Neural crest cell (in vitro differentiated cells): ENCODE measurements around the gene TMPRSS6. TPM values are rescaled to one million over a fixed set of nuclear protein-coding genes. Genes with fewer than 3 reads are reported as not detected.

ENCODE experiments used
- DNase-seq: peaks from one replicate; pipeline ENCODE4 v3.0.0; 2021; ENCODE audit warnings: low read depth, mixed read lengths, low spot score
- H3K27ac Mint-ChIP-seq: one replicate; pipeline ENCODE4 v1.8.0; 2021; ENCODE audit warnings: mild to moderate bottlenecking, mixed read lengths; ENCODE audit not compliant: unreplicated experiment
- H3K27me3 Mint-ChIP-seq: 2 replicates; pipeline ENCODE4 v1.8.0; 2021; ENCODE audit warnings: low read depth, mild to moderate bottlenecking, mixed read lengths
- H3K36me3 Mint-ChIP-seq: 2 replicates; pipeline ENCODE4 v1.8.0; 2021; ENCODE audit warnings: low read depth, mild to moderate bottlenecking, mixed read lengths
- H3K4me1 Mint-ChIP-seq: 2 replicates; pipeline ENCODE4 v1.8.0; 2021; ENCODE audit warnings: mixed read lengths
- H3K4me3 Mint-ChIP-seq: one replicate; pipeline ENCODE4 v1.8.0; 2021; ENCODE audit warnings: mild to moderate bottlenecking, mixed read lengths
- H3K9me3 Mint-ChIP-seq: 2 replicates; pipeline ENCODE4 v1.8.0; 2021; ENCODE audit warnings: mixed read lengths
- CTCF ChIP-seq: fragments of 200-600 bp; sonication (generic); conservative IDR thresholded peaks from 2 replicates; pipeline ENCODE4 v1.5.0; 2021; ENCODE audit warnings: antibody characterized with exemption, mild to moderate bottlenecking
- total RNA-seq: library from RNA; stranded (reverse); gene quantifications from 2 replicates; pipeline ENCODE4 v1.2.1, GENCODE V29; 2021

The TMPRSS6 gene
- total RNA-seq, 1 donor from 2014 or later, result not detected

GRCh38 chr22:37039466-37039865, 70.0 kb downstream of the TMPRSS6 start:
- Mint-ChIP-seq H3K36me3 (no peaks in the 10 kb centered on the region), H3K9me3 (no peaks in the 10 kb centered on the region), H3K4me3 (no peak overlapping the region), H3K27ac (no peak overlapping the region), H3K27me3 (no peaks in the 10 kb centered on the region), H3K4me1 (peaks cover 30% of the 10 kb centered on the region)
- DNase-seq, result no peak
- TF ChIP-seq CTCF, result no peak

GRCh38 chr22:37037669-37038068, 71.8 kb downstream of the TMPRSS6 start:
- DNase-seq, result no peak
- Mint-ChIP-seq H3K4me1 (peaks cover 42% of the 10 kb centered on the region), H3K4me3 (no peak overlapping the region), H3K27me3 (no peaks in the 10 kb centered on the region), H3K9me3 (no peaks in the 10 kb centered on the region), H3K36me3 (no peaks in the 10 kb centered on the region), H3K27ac (no peak overlapping the region)
- no peak for TF ChIP-seq CTCF

GRCh38 chr22:37036655-37037377, 72.7 kb downstream of the TMPRSS6 start:
- peaks cover 41% of the 10 kb centered on the region for H3K4me1 Mint-ChIP-seq
- H3K9me3 Mint-ChIP-seq, result no peaks in the 10 kb centered on the region
- DNase-seq, result no peak
- no peak overlapping the region for H3K27ac Mint-ChIP-seq
- H3K36me3 Mint-ChIP-seq, result no peaks in the 10 kb centered on the region
- no peaks in the 10 kb centered on the region for H3K27me3 Mint-ChIP-seq
- TF ChIP-seq CTCF, result no peak
- H3K4me3 Mint-ChIP-seq, result no peak overlapping the region

- Mint-ChIP-seq H3K4me3 (no peak overlapping the region), H3K27ac (peak overlapping the region; percentile 79), H3K9me3 (no peaks in the 10 kb centered on the region), H3K36me3 (no peaks in the 10 kb centered on the region), H3K4me1 (peaks cover 22% of the 10 kb centered on the region), H3K27me3 (no peaks in the 10 kb centered on the region)
- no peak for DNase-seq
- TF ChIP-seq CTCF, result no peak
These were observed 75.7 kb downstream of the TMPRSS6 start for GRCh38 chr22:37033605-37034430.

- H3K9me3 Mint-ChIP-seq, result no peaks in the 10 kb centered on the region
- no peak for DNase-seq
- H3K36me3 Mint-ChIP-seq, result no peaks in the 10 kb centered on the region
- no peak for TF ChIP-seq CTCF
- H3K4me3 Mint-ChIP-seq, result no peak overlapping the region
- peaks cover 22% of the 10 kb centered on the region for H3K4me1 Mint-ChIP-seq
- no peak overlapping the region for H3K27ac Mint-ChIP-seq
- no peaks in the 10 kb centered on the region for H3K27me3 Mint-ChIP-seq
These were observed 76.7 kb downstream of the TMPRSS6 start for GRCh38 chr22:37032535-37033460.
